ENCODE data around the gene DCST2. TPM values are rescaled to one million over a fixed set of nuclear protein-coding genes. Genes with fewer than 3 reads are reported as not detected.
"Not testable (repeated sequence)": the region's sequence is repeated elsewhere in the genome, so short reads cannot be mapped to it uniquely, and the experiment has no call there.

Gene DCST2
- total RNA-seq, 1 donor from 2014 or later, result 2.2 TPM

DNA sequence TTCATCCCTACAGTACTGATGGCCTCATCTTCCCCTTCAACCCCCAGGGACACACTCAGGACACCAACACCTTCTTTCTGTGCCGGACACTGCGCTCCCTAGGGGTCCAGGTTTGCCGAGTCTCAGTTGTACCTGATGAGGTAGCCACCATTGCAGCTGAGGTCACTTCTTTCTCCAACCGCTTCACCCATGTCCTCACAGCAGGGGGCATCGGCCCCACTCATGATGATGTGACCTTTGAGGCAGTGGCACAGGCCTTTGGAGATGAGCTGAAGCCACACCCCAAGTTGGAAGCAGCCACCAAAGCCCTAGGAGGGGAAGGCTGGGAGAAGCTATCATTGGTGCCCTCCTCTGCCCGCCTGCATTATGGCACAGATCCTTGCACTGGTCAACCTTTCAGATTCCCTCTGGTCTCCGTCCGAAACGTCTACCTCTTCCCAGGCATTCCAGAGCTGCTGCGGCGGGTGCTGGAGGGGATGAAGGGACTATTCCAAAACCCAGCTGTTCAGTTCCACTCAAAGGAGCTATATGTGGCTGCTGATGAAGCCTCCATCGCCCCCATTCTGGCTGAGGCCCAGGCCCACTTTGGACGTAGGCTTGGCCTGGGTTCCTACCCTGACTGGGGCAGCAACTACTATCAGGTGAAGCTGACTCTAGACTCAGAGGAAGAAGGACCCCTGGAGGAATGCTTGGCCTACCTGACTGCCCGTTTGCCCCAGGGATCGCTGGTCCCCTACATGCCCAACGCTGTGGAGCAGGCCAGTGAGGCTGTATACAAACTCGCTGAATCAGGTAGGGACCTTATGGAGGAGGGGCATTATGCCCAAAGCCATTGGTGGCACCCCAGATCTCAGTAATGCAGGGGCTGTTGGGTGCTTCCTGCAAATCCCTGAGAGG lies 45.3 kb downstream of the DCST2 start:
- no peak overlapping the region for H3K27ac Mint-ChIP-seq
- no peaks in the 10 kb centered on the region for H3K9me3 Mint-ChIP-seq (ENCODE audit: low read depth)
- H3K4me1 Mint-ChIP-seq (ENCODE audit: low read depth), result peaks cover 6% of the 10 kb centered on the region
- peaks cover 10% of the 10 kb centered on the region for H3K36me3 Mint-ChIP-seq (ENCODE audit: insufficient read depth)
- no peaks in the 10 kb centered on the region for H3K27me3 Mint-ChIP-seq
- no peak for DNase-seq (ENCODE audit: low spot score, unreplicated experiment)
- TF ChIP-seq, protein P1, sequence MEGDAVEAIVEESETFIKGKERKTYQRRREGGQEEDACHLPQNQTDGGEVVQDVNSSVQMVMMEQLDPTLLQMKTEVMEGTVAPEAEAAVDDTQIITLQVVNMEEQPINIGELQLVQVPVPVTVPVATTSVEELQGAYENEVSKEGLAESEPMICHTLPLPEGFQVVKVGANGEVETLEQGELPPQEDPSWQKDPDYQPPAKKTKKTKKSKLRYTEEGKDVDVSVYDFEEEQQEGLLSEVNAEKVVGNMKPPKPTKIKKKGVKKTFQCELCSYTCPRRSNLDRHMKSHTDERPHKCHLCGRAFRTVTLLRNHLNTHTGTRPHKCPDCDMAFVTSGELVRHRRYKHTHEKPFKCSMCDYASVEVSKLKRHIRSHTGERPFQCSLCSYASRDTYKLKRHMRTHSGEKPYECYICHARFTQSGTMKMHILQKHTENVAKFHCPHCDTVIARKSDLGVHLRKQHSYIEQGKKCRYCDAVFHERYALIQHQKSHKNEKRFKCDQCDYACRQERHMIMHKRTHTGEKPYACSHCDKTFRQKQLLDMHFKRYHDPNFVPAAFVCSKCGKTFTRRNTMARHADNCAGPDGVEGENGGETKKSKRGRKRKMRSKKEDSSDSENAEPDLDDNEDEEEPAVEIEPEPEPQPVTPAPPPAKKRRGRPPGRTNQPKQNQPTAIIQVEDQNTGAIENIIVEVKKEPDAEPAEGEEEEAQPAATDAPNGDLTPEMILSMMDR (IDR thresholded peaks at IDR 0.05; ENCODE audit: unreplicated experiment), result no peak
- H3K4me3 Mint-ChIP-seq (ENCODE audit: low read depth), result no peak overlapping the region

DNA sequence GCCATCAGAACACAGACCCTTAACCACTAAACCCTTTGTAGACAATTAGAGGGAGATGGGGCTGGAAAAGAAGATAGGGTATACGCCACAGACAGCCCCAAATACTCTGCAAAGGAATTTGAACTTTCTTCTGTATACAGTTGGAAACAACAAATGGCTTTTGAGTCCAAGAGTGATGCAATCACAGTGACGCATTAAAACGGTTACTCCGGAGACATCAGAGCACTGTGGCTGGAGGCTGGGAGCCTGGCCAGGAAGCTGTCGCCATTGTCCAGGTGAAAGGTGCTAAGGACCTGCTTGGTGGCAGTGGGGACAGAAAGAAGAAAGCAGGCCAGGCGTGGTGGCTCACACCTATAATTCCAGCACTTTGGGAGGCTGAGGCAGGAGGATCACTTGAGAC lies 46.3 kb downstream of the DCST2 start:
- H3K4me3 Mint-ChIP-seq (ENCODE audit: low read depth), result no peak overlapping the region
- no peaks in the 10 kb centered on the region for H3K27me3 Mint-ChIP-seq
- H3K4me1 Mint-ChIP-seq (ENCODE audit: low read depth), result peaks cover 7% of the 10 kb centered on the region
- TF ChIP-seq, protein P1 (IDR thresholded peaks at IDR 0.05; ENCODE audit: unreplicated experiment), result no peak
- no peak for DNase-seq (ENCODE audit: low spot score, unreplicated experiment)
- no peak overlapping the region for H3K27ac Mint-ChIP-seq
- H3K36me3 Mint-ChIP-seq (ENCODE audit: insufficient read depth), result peaks cover 10% of the 10 kb centered on the region
- H3K9me3 Mint-ChIP-seq (ENCODE audit: low read depth), result no peaks in the 10 kb centered on the region

DNA sequence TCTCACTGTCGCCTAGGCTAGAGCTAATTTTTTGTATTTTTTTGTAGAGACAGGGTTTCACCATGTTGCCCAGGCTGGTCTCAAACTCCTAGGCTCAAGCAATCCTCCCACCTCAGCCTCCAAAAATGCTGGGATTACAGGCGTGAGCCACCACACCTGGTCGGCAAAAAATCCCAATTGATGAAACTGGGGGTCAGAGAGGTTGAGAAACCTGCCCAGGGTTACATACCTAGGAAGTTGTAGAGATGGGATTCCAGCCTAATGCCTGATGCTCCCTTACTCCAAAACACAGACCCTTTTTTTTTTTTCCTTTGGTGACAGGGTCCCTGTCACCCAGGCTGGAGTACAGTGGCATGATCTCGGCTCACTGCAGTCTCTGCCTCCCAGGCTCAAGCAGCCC lies 46.8 kb downstream of the DCST2 start:
- H3K9me3 Mint-ChIP-seq (ENCODE audit: low read depth); H3K27ac Mint-ChIP-seq; DNase-seq (ENCODE audit: low spot score, unreplicated experiment); H3K4me1 Mint-ChIP-seq (ENCODE audit: low read depth); H3K36me3 Mint-ChIP-seq (ENCODE audit: insufficient read depth); H3K27me3 Mint-ChIP-seq; H3K4me3 Mint-ChIP-seq (ENCODE audit: low read depth): not testable (repeated sequence)

DNA sequence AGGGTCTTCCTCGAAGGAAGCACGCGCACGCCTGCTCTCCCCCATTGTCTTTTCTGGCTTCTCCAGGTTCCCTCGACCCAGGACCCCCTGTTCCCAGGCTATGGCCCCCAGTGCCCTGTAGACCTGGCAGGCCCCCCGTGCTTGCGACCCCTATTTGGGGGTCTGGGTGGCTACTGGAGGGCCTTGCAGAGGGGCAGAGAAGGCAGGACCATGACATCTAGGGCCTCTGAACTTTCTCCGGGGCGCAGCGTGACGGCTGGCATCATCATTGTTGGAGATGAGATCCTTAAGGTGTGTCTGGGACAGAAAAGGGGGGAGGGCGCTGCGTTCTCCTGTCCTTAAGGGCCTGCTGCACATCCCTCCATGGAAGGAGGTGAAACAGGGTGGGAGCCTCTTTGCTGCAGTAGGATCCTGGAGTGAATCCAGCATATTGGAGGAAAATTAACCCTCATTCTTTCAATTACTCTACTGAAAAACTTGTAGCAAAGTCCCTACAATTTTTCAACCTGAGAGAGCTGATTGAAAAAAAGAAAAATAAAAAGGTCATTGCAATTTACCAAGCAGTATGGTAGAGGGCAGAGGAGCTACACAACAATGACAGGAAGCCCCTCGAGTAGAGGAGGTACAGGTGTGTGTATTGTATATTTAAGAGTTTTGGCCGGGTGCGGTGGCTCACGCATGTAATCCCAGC lies 49.7 kb downstream of the DCST2 start:
- TF ChIP-seq, protein P1 (IDR thresholded peaks at IDR 0.05; ENCODE audit: unreplicated experiment), result no peak
- no peak overlapping the region for H3K27ac Mint-ChIP-seq
- DNase-seq (ENCODE audit: low spot score, unreplicated experiment), result no peak
- no peak overlapping the region for H3K4me3 Mint-ChIP-seq (ENCODE audit: low read depth)
- peaks cover 10% of the 10 kb centered on the region for H3K4me1 Mint-ChIP-seq (ENCODE audit: low read depth)
- no peaks in the 10 kb centered on the region for H3K9me3 Mint-ChIP-seq (ENCODE audit: low read depth)
- H3K36me3 Mint-ChIP-seq (ENCODE audit: insufficient read depth), result peaks cover 13% of the 10 kb centered on the region
- H3K27me3 Mint-ChIP-seq, result no peaks in the 10 kb centered on the region

DNA sequence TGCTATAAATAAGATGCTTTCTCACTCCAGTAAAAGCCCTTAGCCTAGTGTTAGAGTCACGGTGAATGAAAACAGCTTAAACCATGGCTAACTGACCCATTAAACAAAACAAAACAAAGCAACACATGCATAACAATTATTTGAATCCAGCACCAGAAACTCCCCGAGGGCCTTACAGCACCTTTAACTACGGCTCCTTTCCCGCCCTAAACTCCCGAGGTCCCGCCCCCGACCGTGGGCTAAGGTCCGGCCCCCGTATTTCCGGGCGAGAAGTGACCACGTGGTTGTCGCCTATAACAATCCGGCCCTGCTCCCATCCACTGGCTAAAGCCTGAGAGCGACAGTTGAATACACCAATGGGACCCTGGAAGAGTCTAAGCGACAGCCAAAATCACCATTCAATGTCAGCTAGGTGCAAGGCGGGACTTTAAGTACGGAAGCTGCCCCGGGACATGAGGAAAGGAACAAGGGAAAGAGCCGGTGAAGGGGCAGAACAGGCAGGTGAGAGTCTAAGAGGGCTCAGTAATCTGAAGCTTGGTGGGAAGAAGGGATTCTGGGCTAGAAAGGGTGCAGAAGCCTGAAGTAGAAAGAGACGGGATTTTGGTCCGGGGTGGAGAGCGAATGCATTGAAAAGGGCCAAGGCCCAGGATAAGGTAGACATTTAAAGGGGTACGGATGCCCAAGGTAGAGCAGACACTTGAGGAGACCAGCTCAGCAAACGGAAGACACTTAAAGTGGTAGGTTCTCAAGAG lies 50.5 kb downstream of the DCST2 start, which contains the start of gene FLAD1:
Gene FLAD1 (plus strand): TSS at position 448 of the 752 bp plus-strand sequence. CDS start 351 bp downstream, outside the sequence.
- Mint-ChIP-seq H3K27me3 (no peaks in the 10 kb centered on the region), H3K9me3 (ENCODE audit: low read depth) (no peaks in the 10 kb centered on the region), H3K4me1 (ENCODE audit: low read depth) (peaks cover 10% of the 10 kb centered on the region), H3K36me3 (ENCODE audit: insufficient read depth) (peaks cover 10% of the 10 kb centered on the region), H3K27ac (no peak within 1 kb of the TSS), H3K4me3 (ENCODE audit: low read depth) (no peak within 1 kb of the TSS)
- peak; percentile 91 for DNase-seq (ENCODE audit: low spot score, unreplicated experiment)
- TF ChIP-seq, protein P1 (IDR thresholded peaks at IDR 0.05; ENCODE audit: unreplicated experiment), result no peak
